ENCODE results near the gene MYL7. TPM values are rescaled to one million over a fixed set of nuclear protein-coding genes. Genes with fewer than 3 reads are reported as not detected.

Gene MYL7
- total RNA-seq, 1 experiment from 2014 or later = 5.7 TPM

DNA sequence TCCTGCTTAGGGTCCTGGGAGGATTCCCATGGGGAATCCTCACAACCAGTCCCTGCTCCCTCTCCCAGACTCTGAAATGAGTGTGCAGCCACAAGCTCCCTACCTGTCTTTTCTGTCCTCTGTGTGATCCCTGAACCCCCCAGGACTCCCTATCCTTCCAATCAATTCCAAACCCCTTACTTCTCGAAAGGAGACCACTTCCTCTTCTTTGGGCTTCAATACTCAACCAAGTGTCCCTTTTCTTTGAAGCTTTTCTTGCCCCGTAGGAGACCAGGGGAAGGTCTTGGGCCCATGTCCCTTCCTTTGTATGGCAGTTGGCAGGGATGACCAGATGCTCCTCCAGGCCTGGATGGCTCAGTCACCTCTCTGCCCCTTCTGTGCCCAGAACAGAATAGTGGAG is 35.3 kb downstream of the MYL7 start:
- no peak overlapping the region for H2BK5ac ChIP-seq (ENCODE audit: insufficient read length, low read length)
- no peak overlapping the region for H3K56ac ChIP-seq (ENCODE audit: insufficient read length, low read depth, low read length)
- no peak overlapping the region for H2AK5ac ChIP-seq (ENCODE audit: insufficient read length, low read length)
- Mint-ChIP-seq H3K27ac (peak overlapping the region in 1 of 3 experiments; percentile 36; a peak in 1 of 7 replicates), H3K27me3 (ENCODE audit: low read depth) (peaks cover 30% of the 10 kb centered on the region), H3K4me3 (peak overlapping the region; percentile 74 to 85), H3K36me3 (ENCODE audit: insufficient read depth in 1 of 3, low read depth in 3 of 3) (peaks cover 2 to 13% (median 11%) of the 10 kb centered on the region in 3 experiments; a peak in 5 of 7 replicates), H3K9me3 (no peaks in the 10 kb centered on the region), H3K4me1 (peaks cover 11 to 15% of the 10 kb centered on the region in 2 experiments)
- TF ChIP-seq, protein P1, sequence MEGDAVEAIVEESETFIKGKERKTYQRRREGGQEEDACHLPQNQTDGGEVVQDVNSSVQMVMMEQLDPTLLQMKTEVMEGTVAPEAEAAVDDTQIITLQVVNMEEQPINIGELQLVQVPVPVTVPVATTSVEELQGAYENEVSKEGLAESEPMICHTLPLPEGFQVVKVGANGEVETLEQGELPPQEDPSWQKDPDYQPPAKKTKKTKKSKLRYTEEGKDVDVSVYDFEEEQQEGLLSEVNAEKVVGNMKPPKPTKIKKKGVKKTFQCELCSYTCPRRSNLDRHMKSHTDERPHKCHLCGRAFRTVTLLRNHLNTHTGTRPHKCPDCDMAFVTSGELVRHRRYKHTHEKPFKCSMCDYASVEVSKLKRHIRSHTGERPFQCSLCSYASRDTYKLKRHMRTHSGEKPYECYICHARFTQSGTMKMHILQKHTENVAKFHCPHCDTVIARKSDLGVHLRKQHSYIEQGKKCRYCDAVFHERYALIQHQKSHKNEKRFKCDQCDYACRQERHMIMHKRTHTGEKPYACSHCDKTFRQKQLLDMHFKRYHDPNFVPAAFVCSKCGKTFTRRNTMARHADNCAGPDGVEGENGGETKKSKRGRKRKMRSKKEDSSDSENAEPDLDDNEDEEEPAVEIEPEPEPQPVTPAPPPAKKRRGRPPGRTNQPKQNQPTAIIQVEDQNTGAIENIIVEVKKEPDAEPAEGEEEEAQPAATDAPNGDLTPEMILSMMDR (conservative IDR thresholded peaks at IDR 0.05) = no peak
- no peak overlapping the region for H3K4ac ChIP-seq (ENCODE audit: low read depth, low read length)
- no CpG with 5 or more reads among the region's 2 CpGs for WGBS (ENCODE audit: extremely low coverage, insufficient read length, low lambda C conversion rate)
- H3K4me2 ChIP-seq (ENCODE audit: insufficient read depth, insufficient read length, low read length) = no peak overlapping the region
- no peak overlapping the region for H3K27ac ChIP-seq (ENCODE audit: insufficient read length, low read depth, low read length)
- no peak overlapping the region for H2BK120ac ChIP-seq (ENCODE audit: low read depth, low read length, poor library complexity, severe bottlenecking)
- H3K79me2 ChIP-seq (ENCODE audit: insufficient read depth, low read length) = no peaks in the 10 kb centered on the region
- no peak overlapping the region for H3T11ph ChIP-seq (ENCODE audit: low read length)
- no peaks in the 10 kb centered on the region; the same call in 1 of the 2 replicates for H3K27me3 ChIP-seq (ENCODE audit: insufficient read depth, low read length)
- no peaks in the 10 kb centered on the region; the same call in 1 of the 2 replicates for H3K4me1 ChIP-seq (ENCODE audit: insufficient read depth, low read length)
- H3K9me3 ChIP-seq (ENCODE audit: control insufficient read depth, low read depth, low read length) = no peaks in the 10 kb centered on the region
- H3K9ac ChIP-seq (ENCODE audit: extremely low read depth, insufficient read length, low read length) = no peak overlapping the region
- H3K23ac ChIP-seq (ENCODE audit: insufficient read length, low read depth, low read length) = no peak overlapping the region
- H4K20me1 ChIP-seq (ENCODE audit: control insufficient read depth, insufficient read depth, insufficient read length) = no peaks in the 10 kb centered on the region
- H3K23me2 ChIP-seq (ENCODE audit: insufficient read length, low read depth, low read length, poor library complexity, severe bottlenecking) = peaks cover 10% of the 10 kb centered on the region
- DNase-seq = no peak
- no peak overlapping the region for H2AFZ ChIP-seq (ENCODE audit: low read length)
- H4K5ac ChIP-seq (ENCODE audit: insufficient read length, low read depth, low read length) = no peak overlapping the region
- H2BK20ac ChIP-seq (ENCODE audit: low read depth, low read length, poor library complexity, severe bottlenecking) = no peak overlapping the region
- no peak overlapping the region for H2BK12ac ChIP-seq (ENCODE audit: insufficient read length, low read depth, low read length)
- no peak overlapping the region for H3K14ac ChIP-seq (ENCODE audit: insufficient read depth, low read length)
- H2BK15ac ChIP-seq (ENCODE audit: low read depth, low read length) = no peak overlapping the region
- H4K91ac ChIP-seq (ENCODE audit: insufficient read length, low read depth, low read length) = no peak overlapping the region
- H4K8ac ChIP-seq (replicated peaks; ENCODE audit: insufficient read length, low read depth, low read length) = no peak overlapping the region
- no peak overlapping the region for H3K18ac ChIP-seq (ENCODE audit: insufficient read length, low read depth, low read length)
- H3K79me1 ChIP-seq (ENCODE audit: insufficient read depth, low read depth, low read length, poor library complexity, severe bottlenecking) = no peaks in the 10 kb centered on the region

Data from H9 (cell line).